Diencephalon (tissue), 1 donor: ENCODE measurements around the gene PRRC2B. TPM values are rescaled to one million over a fixed set of nuclear protein-coding genes. Genes with fewer than 3 reads are reported as not detected.

Source experiments
- small RNA-seq: library from RNA; depleted of rRNA; stranded (forward); fragments of <200 nt; gene quantifications from one replicate; pipeline ENCODE3, GENCODE V24; 2014
- total RNA-seq: library from RNA; depleted of rRNA; stranded (reverse); fragments of >200 nt; gene quantifications from one replicate; pipeline ENCODE4 v1.2.3, GENCODE V29; 2014

Gene PRRC2B
- 202 TPM for total RNA-seq

GRCh38 chr9:131393622-131394463 lies at the start of gene PRRC2B:
TSS of gene PRRC2B (plus strand) at chr9:131394086. CDS start at chr9:131430145, 36,059 bp downstream.

GRCh38 chr9:131502781-131503625 lies 109.1 kb downstream of the PRRC2B start, which contains the start of gene POMT1:
TSS of gene POMT1 (plus strand) at chr9:131502918. CDS start at chr9:131504219, 1,301 bp downstream.

GRCh38 chr9:131530920-131531832 lies 137.3 kb downstream of the PRRC2B start, which contains the start of gene UCK1:
TSS of gene UCK1 (minus strand) at chr9:131531263. CDS start at chr9:131531174, 89 bp downstream.

DNA sequence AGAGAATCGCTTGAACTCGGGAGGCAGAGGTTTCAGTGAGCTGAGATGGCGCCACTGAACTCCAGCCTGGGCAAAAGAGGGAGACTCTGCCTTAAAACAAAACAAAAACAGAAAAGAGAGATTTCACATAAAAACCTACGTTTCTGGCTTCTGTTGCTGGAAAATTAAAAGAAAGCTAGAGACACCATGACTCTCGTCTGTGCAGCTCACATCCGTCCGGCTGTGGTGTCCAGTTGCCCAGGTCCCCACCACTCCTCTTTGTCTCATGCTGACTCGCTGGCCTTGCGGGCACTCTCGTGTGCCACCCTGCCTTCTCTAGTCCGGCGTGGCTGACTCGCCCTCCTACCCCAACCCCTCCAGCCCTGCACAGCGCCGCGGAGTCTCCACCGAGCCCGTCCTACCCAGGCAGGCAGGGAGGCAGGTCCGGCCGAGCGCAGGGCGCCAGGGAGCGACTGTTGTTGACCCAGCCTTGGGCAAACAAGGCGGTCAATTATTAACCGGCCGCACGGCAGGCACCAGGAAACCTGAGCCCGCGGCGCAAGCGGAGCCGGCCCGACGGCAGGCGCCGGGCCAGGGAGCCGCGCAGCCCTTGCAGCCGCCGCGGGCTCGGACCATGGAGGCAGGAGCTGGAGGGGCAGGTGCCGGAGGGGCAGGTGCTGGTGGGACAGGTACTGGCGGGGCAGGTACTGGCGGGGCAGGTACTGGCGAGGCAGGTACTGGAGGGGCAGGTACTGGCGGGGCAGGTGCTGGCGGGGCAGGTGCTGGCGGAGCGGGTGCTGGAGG lies 151.3 kb downstream of the PRRC2B start, which contains the start of gene PRRT1B:
Gene PRRT1B (plus strand): TSS at position 521 of the 783 bp plus-strand sequence. CDS start 93 bp downstream, at position 614.

Small RNAs within 50 kb of the gene (small RNA-seq; reads per million reads assigned to genes)
- 0.39 reads per million, percentile 38 among the genes with 10 or more reads in this experiment for gene SNORD62A
- gene SNORD62B, result 0.10 reads per million

Other genes with a start within 250 kb of the PRRC2B start
- gene FAM78A, start 117.6 kb upstream of the PRRC2B start, total RNA-seq, result 2.5 TPM
- 9.2 TPM for gene PLPP7, start 104.4 kb upstream of the PRRC2B start, total RNA-seq
- 48.7 TPM for gene POMT1, start 108.8 kb downstream of the PRRC2B start, total RNA-seq
- gene UCK1, start 137.2 kb downstream of the PRRC2B start, total RNA-seq, result 15.5 TPM
- not detected for gene PRRT1B, start 151.4 kb downstream of the PRRC2B start, total RNA-seq